ENCODE results near the gene CDK6. TPM values are rescaled to one million over a fixed set of nuclear protein-coding genes. Genes with fewer than 3 reads are reported as not detected.
"Not testable (repeated sequence)": the region's sequence is repeated elsewhere in the genome, so short reads cannot be mapped to it uniquely, and the experiment has no call there.

Gene CDK6
- total RNA-seq (2014; rRNA removed), result 38.4 and 38.7 TPM in 2 replicates
- Bru-seq, nascent RNA, result percentile 86 among the genes with signal in this experiment
- percentile 74 among the genes with signal in this experiment for BruChase-seq, experiment 1, labeled RNA remaining after a 6-hour chase
- BruChase-seq, experiment 2, labeled RNA remaining after a 2-hour chase, result percentile 70 among the genes with signal in this experiment
- long read RNA-seq, transcript CDK6-202 (8 exons, 1,465 nt), result major isoform, 7 of 48 reads
- long read RNA-seq, partial matches to known transcripts, result 10 of 48 reads
- long read RNA-seq, other reads (novel, unspliced or antisense), result 30 of 48 reads

DNA sequence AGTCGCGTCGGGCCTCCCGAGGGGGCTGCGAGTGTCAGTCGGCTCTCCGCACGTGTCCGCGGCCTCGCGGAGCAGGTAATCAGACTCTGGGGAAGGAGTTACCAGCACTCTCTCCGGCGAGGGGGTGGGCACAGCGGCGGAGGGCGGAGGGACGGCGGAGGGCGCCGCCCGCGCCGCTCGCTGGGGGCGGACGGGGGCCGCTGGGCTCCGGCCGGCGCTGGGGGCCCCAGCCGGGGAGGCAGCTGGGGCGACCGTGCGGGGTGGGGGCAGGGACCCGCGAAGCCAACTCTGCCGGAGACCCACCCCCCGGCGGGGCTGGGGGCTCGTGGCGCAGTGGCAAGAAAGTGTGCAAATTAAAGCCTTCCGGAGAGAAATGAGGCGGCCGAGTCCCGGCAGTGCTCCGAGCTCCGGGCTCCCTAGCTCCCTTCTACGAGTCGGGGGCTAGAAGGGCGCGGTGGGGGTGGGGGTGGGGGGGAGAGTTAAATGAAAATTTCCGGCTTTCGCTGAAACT lies at the start of gene CDK6:
CDK6 (minus strand) TSS at position 85 of the 511 bp plus-strand sequence. CDS start 3,250 bp downstream, outside the sequence.
- Histone ChIP-seq H3F3A (ENCODE audit: low read length, unreplicated experiment) (no peaks in the 10 kb centered on the region), H3K9me3 (ENCODE audit: low read length) (no peaks in the 10 kb centered on the region), H3K27ac (ENCODE audit: low read length) (peak within 1 kb of the TSS; percentile 66), H3K4me3 (ENCODE audit: low read length) (peak within 1 kb of the TSS; percentile 82), H3K4me2 (ENCODE audit: low read length) (peak within 1 kb of the TSS; percentile 89), H3K9me2 (replicated peaks; ENCODE audit: low read length) (no peaks in the 10 kb centered on the region), H3K9ac (ENCODE audit: low read length) (peak within 1 kb of the TSS; percentile 80), H3K4me1 (ENCODE audit: insufficient read depth, low read length) (peaks cover 12% of the 10 kb centered on the region), H3K79me2 (ENCODE audit: low read length) (peaks cover 40% of the 10 kb centered on the region), H2AFZ (ENCODE audit: low read length) (peak within 1 kb of the TSS; percentile 81), H3K27me3 (ENCODE audit: low read length) (no peaks in the 10 kb centered on the region), H3K36me3 (ENCODE audit: low read depth, low read length) (no peaks in the 10 kb centered on the region; the same call in 1 of the 2 replicates), H4K20me1 (ENCODE audit: low read length) (no peaks in the 10 kb centered on the region)
- intact Hi-C loops (cut with micrococcal nuclease), result loop anchor here (1.0 to 10.0 kb wide), 2 partner anchors 68 to 398 kb away; partner anchors contain the start of gene VPS50
- ATAC-seq (peak; percentile 27), DNase-seq (peak; percentile 62)
- CTCF ChIA-PET, result interaction anchor here (0.6 to 0.7 kb wide), 5 partner anchors 64 to 395 kb away, joined by 4 to 11 read pairs (median 5); no protein-coding TSS in a partner anchor
- BruUV-seq (replicated peaks), result no TSS peak
- POLR2A ChIA-PET (ENCODE audit: unreplicated experiment), result interaction anchor here (0.6 kb wide), 3 partner anchors 112 to 358 kb away, joined by 3 to 13 read pairs (median 11); no protein-coding TSS in a partner anchor
- TF ChIP-seq EZH2 (IDR thresholded peaks at IDR 0.05; ENCODE audit: low read length, unreplicated experiment) (no peak), EZH2phosphoT487 (IDR thresholded peaks at IDR 0.05; ENCODE audit: borderline replicate concordance, low read length) (no peak)
- TF ChIP-seq, protein P1, sequence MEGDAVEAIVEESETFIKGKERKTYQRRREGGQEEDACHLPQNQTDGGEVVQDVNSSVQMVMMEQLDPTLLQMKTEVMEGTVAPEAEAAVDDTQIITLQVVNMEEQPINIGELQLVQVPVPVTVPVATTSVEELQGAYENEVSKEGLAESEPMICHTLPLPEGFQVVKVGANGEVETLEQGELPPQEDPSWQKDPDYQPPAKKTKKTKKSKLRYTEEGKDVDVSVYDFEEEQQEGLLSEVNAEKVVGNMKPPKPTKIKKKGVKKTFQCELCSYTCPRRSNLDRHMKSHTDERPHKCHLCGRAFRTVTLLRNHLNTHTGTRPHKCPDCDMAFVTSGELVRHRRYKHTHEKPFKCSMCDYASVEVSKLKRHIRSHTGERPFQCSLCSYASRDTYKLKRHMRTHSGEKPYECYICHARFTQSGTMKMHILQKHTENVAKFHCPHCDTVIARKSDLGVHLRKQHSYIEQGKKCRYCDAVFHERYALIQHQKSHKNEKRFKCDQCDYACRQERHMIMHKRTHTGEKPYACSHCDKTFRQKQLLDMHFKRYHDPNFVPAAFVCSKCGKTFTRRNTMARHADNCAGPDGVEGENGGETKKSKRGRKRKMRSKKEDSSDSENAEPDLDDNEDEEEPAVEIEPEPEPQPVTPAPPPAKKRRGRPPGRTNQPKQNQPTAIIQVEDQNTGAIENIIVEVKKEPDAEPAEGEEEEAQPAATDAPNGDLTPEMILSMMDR (conservative IDR thresholded peaks at IDR 0.05; ENCODE audit: low read depth, low read length), result no peak

DNA sequence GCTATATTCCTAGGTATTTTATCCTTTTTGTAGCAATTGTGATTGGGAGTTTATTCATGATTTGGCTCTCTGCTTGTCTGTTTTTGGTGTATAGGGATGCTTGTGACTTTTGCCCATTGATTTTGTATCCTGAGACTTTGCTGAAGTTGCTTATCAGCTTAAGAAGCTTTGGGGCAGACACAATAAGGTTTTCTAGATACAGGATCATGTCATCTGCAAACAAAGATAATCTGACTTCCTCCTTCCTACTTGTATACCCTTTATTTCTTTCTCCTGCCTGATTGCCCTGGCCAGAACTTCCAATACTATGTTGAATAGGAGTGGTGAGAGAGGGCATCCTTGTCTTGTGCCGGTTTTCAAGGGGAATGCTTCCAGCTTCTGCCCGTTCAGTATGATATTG lies 49.7 kb upstream of the CDK6 start:
- CTCF ChIA-PET; BruUV-seq (replicated peaks); H3K9me2 ChIP-seq (replicated peaks; ENCODE audit: low read length); DNase-seq; H3K4me2 ChIP-seq (ENCODE audit: low read length); H3K4me1 ChIP-seq (ENCODE audit: insufficient read depth, low read length); H3K9ac ChIP-seq (ENCODE audit: low read length); H3K4me3 ChIP-seq (ENCODE audit: low read length); intact Hi-C loops (cut with micrococcal nuclease); H3K9me3 ChIP-seq (ENCODE audit: low read length); H3K27me3 ChIP-seq (ENCODE audit: low read length); H3K36me3 ChIP-seq (ENCODE audit: low read depth, low read length); H3K27ac ChIP-seq (ENCODE audit: low read length); POLR2A ChIA-PET (ENCODE audit: unreplicated experiment); H2AFZ ChIP-seq (ENCODE audit: low read length); H3K79me2 ChIP-seq (ENCODE audit: low read length); H4K20me1 ChIP-seq (ENCODE audit: low read length); H3F3A ChIP-seq (ENCODE audit: low read length, unreplicated experiment); ATAC-seq: not testable (repeated sequence)

GRCh38 chr7:92884218-92884617 lies 47.8 kb upstream of the CDK6 start:
- Histone ChIP-seq H3K4me1 (ENCODE audit: insufficient read depth, low read length) (no peaks in the 10 kb centered on the region), H3K79me2 (ENCODE audit: low read length) (no peaks in the 10 kb centered on the region), H3K27ac (ENCODE audit: low read length) (no peak overlapping the region), H3K9me2 (replicated peaks; ENCODE audit: low read length) (no peaks in the 10 kb centered on the region), H3K4me3 (ENCODE audit: low read length) (no peak overlapping the region), H4K20me1 (ENCODE audit: low read length) (no peaks in the 10 kb centered on the region), H3K36me3 (ENCODE audit: low read depth, low read length) (no peaks in the 10 kb centered on the region; the same call in 1 of the 2 replicates), H3K9ac (ENCODE audit: low read length) (no peak overlapping the region), H3K9me3 (ENCODE audit: low read length) (peaks cover 9% of the 10 kb centered on the region; the same call in 1 of the 2 replicates), H3K27me3 (ENCODE audit: low read length) (no peaks in the 10 kb centered on the region), H2AFZ (ENCODE audit: low read length) (no peak overlapping the region), H3K4me2 (ENCODE audit: low read length) (no peak overlapping the region), H3F3A (ENCODE audit: low read length, unreplicated experiment) (no peaks in the 10 kb centered on the region)
- no TSS peak for BruUV-seq (replicated peaks)
- ATAC-seq (no peak), DNase-seq (no peak)
- no peak for TF ChIP-seq EZH2phosphoT487 (IDR thresholded peaks at IDR 0.05; ENCODE audit: borderline replicate concordance, low read length)
- TF ChIP-seq, protein P1 (conservative IDR thresholded peaks at IDR 0.05; ENCODE audit: low read depth, low read length), result no peak
- intact Hi-C loops (cut with micrococcal nuclease), result no loop called here
- ChIA-PET CTCF (no interaction called here), POLR2A (ENCODE audit: unreplicated experiment) (no interaction called here)
